Stimulated activated naive B cell treated with anti-CD40 and anti-IgM and Interleukin-4, amounts not matched to agents 10 μg/mL and 1 μg/mL and 100 μg/mL, for 72 hours (primary cell): ENCODE data around the gene PSMA7.

Source experiments
- ATAC-seq, 2 donors: fragments of 150-1000 bp; cut with Tn5 transposase; replicated peaks; 2 replicates each; pipeline ENCODE4 v1.10.0; 2021; ENCODE audit warnings: moderate library complexity in 1 of 2
- DNase-seq: peaks from one replicate; pipeline ENCODE4 v3.0.0; 2021
- H3K27ac Mint-ChIP-seq: one replicate; pipeline ENCODE4 v1.8.0; 2022; ENCODE audit warnings: mild to moderate bottlenecking, mixed read lengths
- H3K27me3 Mint-ChIP-seq, 2 donors: one replicate each; pipeline ENCODE4 v1.8.0; 2022; ENCODE audit warnings: mixed read lengths in 2 of 2
- H3K36me3 Mint-ChIP-seq, 2 donors: one replicate each; pipeline ENCODE4 v1.8.0; 2022; ENCODE audit warnings: mixed read lengths in 2 of 2, mild to moderate bottlenecking in 1 of 2
- H3K4me1 Mint-ChIP-seq, 2 donors: one replicate each; pipeline ENCODE4 v1.8.0; 2022; ENCODE audit warnings: mixed read lengths in 2 of 2, mild to moderate bottlenecking in 1 of 2
- H3K4me3 Mint-ChIP-seq, 2 donors: one replicate each; pipeline ENCODE4 v1.8.0; 2022; ENCODE audit warnings: mild to moderate bottlenecking in 2 of 2, mixed read lengths in 2 of 2, moderate library complexity in 1 of 2
- H3K9me3 Mint-ChIP-seq, 2 donors: one replicate each; pipeline ENCODE4 v1.8.0; 2022; ENCODE audit warnings: mixed read lengths in 2 of 2, mild to moderate bottlenecking in 1 of 2

The PSMA7 gene

GRCh38 chr20:62177307-62177706 is 34.1 kb upstream of the PSMA7 start:
- Mint-ChIP-seq H3K4me3 (no peak overlapping the region), H3K27me3 (no peaks in the 10 kb centered on the region), H3K27ac (no peak overlapping the region), H3K36me3 (peaks cover 21 to 36% of the 10 kb centered on the region in 2 donors), H3K9me3 (no peaks in the 10 kb centered on the region), H3K4me1 (peaks cover 4 to 7% of the 10 kb centered on the region in 2 donors)
- ATAC-seq (no peak), DNase-seq (no peak)

DNA sequence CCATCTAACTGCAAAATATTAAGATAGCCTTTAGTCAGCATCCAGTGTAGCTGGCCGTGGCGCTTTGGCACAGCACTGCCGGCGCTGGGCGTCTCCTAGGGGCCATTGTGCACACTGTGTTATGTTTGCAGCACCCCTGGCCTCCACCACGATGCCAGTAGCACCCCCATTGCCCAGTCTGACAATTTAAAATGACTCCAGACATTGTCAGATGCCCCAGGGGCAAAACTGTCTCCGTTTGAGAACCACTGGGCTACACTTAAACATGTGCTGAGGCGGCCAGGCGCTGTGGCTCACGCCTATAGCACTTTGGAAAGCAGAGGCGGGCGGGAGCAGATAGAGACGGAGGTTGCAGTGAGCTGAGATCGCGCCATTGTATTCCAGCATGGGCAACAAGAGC is 33.7 kb upstream of the PSMA7 start:
- ATAC-seq: no peak
- Mint-ChIP-seq H3K27ac (no peak overlapping the region), H3K4me1 (peaks cover 3% of the 10 kb centered on the region in 2 donors), H3K9me3 (no peaks in the 10 kb centered on the region), H3K27me3 (no peaks in the 10 kb centered on the region), H3K4me3 (no peak overlapping the region), H3K36me3 (peaks cover 21 to 36% of the 10 kb centered on the region in 2 donors)
- no peak for DNase-seq

DNA sequence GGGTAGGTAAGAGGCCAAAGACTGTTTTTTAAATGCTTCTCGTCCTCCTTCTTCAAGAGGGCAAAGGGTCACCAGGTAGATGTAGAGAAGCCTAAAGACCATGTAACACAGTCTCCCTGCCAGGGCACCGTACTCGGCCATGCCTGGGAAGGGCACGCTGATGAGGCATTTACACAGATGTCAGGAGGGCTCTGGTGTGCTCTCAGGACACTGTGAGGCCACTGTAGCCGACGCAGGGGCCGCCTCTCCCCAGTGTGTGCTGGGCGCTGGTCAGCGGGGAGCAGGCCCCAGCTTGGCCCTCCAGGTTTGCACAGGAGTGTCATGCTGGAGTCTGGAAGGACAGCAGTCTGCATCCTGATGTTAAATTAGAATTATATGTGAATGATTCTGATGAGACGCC is 32.5 kb upstream of the PSMA7 start:
- peaks cover 21 to 36% of the 10 kb centered on the region in 2 donors for H3K36me3 Mint-ChIP-seq
- H3K4me3 Mint-ChIP-seq: no peak overlapping the region
- no peaks in the 10 kb centered on the region for H3K9me3 Mint-ChIP-seq
- ATAC-seq (no peak), DNase-seq (no peak)
- H3K27me3 Mint-ChIP-seq: no peaks in the 10 kb centered on the region
- H3K27ac Mint-ChIP-seq: peak overlapping the region; percentile 77
- H3K4me1 Mint-ChIP-seq: no peaks in the 10 kb centered on the region

DNA sequence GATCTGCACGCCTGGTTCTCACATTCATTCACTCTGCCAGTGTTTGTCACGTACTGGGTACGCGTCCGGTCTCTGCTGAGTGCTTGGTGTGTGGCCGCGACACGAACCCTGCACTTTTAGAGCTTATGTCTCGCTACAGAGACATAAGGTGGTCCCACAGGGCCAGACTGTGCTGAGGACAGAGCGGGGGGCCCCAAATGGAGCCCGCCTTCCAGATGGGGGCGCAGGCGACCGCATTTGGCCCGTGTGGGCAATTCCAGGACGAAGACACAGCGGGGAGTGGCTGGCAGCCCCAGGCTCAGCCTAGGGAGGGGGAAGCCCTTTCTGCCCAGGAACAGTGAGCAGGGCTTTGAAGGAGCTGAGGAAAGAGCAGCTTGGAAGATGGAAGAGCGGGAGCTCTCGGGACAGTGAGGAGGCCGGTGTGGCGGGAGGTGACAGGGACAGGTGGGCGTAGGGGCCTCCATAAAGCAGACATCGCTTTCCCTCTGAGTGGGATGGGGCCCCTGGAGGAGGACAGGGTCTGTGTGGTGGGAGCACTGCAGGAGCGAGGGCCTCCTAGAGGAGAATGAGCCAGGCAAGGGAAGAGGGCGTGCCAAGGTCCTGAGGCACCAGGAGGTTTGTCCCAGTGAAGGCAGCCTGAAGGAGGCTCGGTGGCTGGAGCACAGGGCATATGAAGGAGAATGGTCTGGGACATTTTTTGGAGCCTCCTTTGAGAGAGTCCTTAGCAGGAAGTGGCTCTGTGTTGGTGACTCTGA is 31.9 kb upstream of the PSMA7 start:
- Mint-ChIP-seq H3K4me3 (no peak overlapping the region), H3K27me3 (no peaks in the 10 kb centered on the region), H3K4me1 (no peaks in the 10 kb centered on the region), H3K27ac (peak overlapping the region; percentile 77), H3K9me3 (no peaks in the 10 kb centered on the region), H3K36me3 (peaks cover 21 to 36% of the 10 kb centered on the region in 2 donors)
- ATAC-seq (no peak), DNase-seq (no peak)

- H3K27me3 Mint-ChIP-seq: no peaks in the 10 kb centered on the region
- H3K4me1 Mint-ChIP-seq: no peaks in the 10 kb centered on the region
- DNase-seq (no peak), ATAC-seq (no peak)
- peaks cover 26 to 41% of the 10 kb centered on the region in 2 donors for H3K36me3 Mint-ChIP-seq
- H3K27ac Mint-ChIP-seq: no peak overlapping the region
- no peak overlapping the region for H3K4me3 Mint-ChIP-seq
- H3K9me3 Mint-ChIP-seq: no peaks in the 10 kb centered on the region
Observed at GRCh38 chr20:62174021-62174804, 31.0 kb upstream of the PSMA7 start.

- Mint-ChIP-seq H3K4me1 (no peaks in the 10 kb centered on the region), H3K4me3 (no peak overlapping the region), H3K27ac (peak overlapping the region; percentile 31), H3K36me3 (peaks cover 32 to 49% of the 10 kb centered on the region in 2 donors), H3K27me3 (no peaks in the 10 kb centered on the region), H3K9me3 (no peaks in the 10 kb centered on the region)
- no peak for ATAC-seq
- DNase-seq: no peak
Observed at GRCh38 chr20:62172666-62173065, 29.5 kb upstream of the PSMA7 start.

DNA sequence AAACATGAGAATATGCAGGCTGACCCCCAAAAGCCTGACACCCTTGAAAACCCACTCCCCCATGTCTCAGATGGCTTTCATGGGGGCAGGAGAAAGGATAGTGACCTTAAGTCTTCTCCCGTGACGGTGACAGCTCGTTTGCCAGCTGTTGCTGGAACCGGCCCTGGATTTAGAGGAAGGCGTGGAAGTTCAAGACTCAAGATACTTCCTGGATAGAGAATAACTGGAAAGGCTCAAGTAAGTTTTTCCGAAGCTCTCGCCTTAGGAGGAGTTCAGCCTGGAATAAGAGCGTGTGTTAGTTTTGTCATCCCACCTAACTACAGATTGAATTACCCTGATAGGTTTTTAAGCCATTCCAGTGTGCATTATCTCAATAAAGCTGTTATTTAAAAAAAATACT is 28.1 kb upstream of the PSMA7 start:
- H3K36me3 Mint-ChIP-seq: peaks cover 32 to 46% of the 10 kb centered on the region in 2 donors

DNA sequence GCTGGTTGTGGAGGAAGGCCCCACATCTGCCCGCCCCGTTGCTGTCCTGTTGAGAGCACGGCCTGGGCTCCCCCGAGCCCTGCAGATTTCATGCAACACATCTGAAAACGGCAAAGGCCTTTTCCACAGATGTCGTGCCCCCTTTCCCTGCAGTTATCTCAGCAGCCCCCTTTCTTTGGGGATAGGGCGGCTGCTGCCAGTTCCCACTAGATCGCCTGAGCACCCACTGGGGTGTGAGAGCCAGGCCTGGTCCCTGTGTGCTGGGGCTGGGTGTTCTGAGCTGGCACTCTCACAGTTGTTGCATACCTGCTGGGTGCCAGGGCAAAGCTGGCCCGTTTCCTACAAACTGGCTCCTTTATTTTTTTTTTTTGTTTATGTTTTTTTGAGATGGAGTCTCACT is 27.3 kb upstream of the PSMA7 start:
- DNase-seq (no peak), ATAC-seq (no peak)
- Mint-ChIP-seq H3K36me3 (peaks cover 35 to 47% of the 10 kb centered on the region in 2 donors), H3K4me1 (no peaks in the 10 kb centered on the region), H3K27ac (no peak overlapping the region), H3K27me3 (no peaks in the 10 kb centered on the region), H3K9me3 (no peaks in the 10 kb centered on the region), H3K4me3 (no peak overlapping the region)

More for the DNA sequence above, 28.1 kb upstream of the PSMA7 start:
- H3K27ac Mint-ChIP-seq: no peak overlapping the region
- ATAC-seq (no peak), DNase-seq (no peak)
- H3K9me3 Mint-ChIP-seq: no peaks in the 10 kb centered on the region
- H3K4me3 Mint-ChIP-seq: no peak overlapping the region
- no peaks in the 10 kb centered on the region for H3K4me1 Mint-ChIP-seq
- no peaks in the 10 kb centered on the region for H3K27me3 Mint-ChIP-seq

DNA sequence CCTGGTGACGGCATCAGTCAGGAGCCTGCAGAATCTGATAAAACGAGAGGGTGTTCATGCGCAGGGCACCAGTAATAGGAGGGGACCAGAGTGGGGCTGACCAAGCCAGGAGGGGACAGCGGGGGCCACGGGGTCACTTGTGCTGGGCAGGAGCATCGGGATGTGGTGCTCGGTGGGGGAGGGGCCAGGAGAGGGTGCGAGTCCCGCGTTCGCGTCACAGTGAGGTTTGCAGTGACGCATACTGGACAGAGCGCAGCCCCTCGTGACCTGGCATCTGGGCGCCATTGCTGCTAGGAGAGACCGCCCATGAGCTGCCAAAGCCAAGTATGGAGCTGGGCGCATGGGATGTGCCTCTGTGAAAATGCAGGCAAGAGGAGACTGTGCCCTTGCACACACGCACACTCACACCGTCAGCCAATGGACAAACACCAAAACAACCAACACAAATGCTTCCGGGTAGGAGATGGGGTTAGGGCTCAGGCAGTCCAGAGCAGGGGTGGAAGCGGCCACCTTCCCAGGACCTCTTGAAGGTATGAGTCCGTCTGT is 25.8 kb upstream of the PSMA7 start:
- no peak for DNase-seq
- no peak for ATAC-seq
- Mint-ChIP-seq H3K4me1 (no peaks in the 10 kb centered on the region), H3K36me3 (peaks cover 37 to 45% of the 10 kb centered on the region in 2 donors), H3K4me3 (no peak overlapping the region), H3K27me3 (no peaks in the 10 kb centered on the region), H3K9me3 (no peaks in the 10 kb centered on the region), H3K27ac (no peak overlapping the region)

GRCh38 chr20:62168061-62168460 is 24.9 kb upstream of the PSMA7 start:
- no peaks in the 10 kb centered on the region for H3K9me3 Mint-ChIP-seq
- H3K4me3 Mint-ChIP-seq: no peak overlapping the region
- H3K36me3 Mint-ChIP-seq: peaks cover 40 to 50% of the 10 kb centered on the region in 2 donors
- DNase-seq (no peak), ATAC-seq (no peak)
- H3K27ac Mint-ChIP-seq: no peak overlapping the region
- no peaks in the 10 kb centered on the region for H3K27me3 Mint-ChIP-seq
- no peaks in the 10 kb centered on the region for H3K4me1 Mint-ChIP-seq

DNA sequence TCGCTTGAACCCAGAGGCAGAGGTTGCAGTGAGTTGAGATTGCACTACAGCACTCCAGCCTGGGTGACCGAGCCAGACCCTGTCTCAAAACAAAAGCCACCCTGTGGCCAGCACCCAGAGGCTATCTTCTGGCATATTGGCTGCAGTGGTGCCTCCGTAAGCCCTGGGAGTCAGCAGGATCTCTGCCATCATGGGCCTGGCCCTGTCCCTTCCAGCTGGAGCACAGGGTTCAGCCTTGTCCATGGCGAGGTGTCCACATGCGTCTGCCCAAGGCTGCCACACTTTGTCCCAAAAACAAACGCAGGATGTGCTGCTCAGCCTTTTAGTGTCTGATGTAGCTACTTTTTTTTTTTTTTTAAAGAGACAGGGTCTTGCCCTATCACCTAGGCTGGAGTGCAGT is 24.3 kb upstream of the PSMA7 start:
- no peaks in the 10 kb centered on the region for H3K4me1 Mint-ChIP-seq

DNA sequence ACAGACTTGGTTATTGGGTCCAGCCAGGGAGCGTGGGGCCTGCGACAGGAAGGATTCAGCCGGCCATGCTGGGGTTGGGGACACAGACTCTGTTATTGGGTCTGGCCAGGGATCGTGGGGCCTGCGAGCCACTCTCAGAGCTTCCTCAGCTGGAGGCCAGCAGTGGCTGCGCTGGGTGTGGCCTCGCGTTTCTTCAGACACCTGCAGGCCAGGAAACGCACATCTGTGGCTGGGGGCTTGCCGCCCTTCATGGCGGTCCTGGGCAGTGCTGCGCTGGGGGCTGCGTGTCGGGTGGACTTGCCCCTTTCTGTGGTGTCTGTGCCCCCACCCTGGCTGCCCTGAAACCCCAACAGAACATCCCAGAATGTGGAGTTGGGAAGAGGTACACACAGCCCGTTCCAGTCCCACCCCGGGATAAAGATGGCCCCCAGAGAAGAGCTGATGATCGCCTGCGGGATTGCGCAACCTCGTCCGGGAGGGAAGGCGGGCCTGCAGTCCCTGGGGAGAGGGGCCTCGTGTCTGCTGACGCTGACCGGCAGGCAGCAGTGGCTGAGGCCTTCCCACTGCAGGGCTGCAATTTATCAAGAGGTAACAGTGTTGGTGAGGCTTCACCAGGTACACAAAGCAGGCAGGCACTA is 22.7 kb upstream of the PSMA7 start:
- ATAC-seq: no peak
- H3K36me3 Mint-ChIP-seq: peaks cover 43 to 58% of the 10 kb centered on the region in 2 donors

More for the DNA sequence above, 24.3 kb upstream of the PSMA7 start:
- H3K27me3 Mint-ChIP-seq: no peaks in the 10 kb centered on the region
- DNase-seq (no peak), ATAC-seq (no peak)
- no peak overlapping the region for H3K4me3 Mint-ChIP-seq
- H3K36me3 Mint-ChIP-seq: peaks cover 43 to 52% of the 10 kb centered on the region in 2 donors
- no peaks in the 10 kb centered on the region for H3K9me3 Mint-ChIP-seq
- H3K27ac Mint-ChIP-seq: no peak overlapping the region

DNA sequence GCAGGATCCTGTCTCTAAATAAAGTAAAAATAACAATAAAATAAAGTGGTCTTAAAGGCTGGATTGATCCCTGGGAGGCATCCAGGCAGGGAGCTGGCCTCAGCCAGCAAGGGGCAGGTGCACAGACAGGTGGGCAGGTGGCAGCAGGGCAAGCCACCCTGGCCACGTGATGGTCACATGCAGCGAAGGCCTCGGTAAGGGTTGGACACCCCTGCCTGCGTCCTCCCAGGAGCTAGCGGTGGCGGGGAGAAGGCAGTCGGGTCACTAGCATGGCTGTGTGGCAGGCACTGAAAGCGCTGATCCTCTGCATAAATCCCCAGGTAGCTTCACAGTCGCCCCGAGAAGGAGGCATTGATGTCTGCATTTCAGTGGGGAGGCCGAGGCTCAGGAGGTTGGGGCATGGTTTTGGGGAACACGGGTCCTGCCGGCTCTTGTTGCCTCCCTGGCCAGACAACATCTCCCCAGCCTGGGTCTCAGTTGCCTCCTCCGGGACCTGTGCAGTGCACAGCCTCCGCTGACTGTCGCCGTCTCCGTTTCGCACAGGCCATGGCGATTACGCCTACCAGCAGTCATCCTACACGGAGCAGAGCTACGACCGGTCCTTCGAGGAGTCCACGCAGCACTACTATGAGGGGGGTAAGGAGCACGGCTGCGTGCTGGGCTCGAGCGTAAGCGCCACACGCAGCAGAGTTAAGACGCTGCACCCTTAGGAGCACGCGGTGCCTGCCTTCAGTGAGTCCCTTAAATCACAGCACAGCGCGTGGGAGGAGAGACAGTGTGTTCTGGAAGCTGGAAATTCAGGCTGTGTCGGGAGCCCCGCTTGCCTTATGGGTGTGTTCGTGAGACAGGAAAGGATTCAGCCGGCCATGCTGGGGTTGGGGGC is 21.9 kb upstream of the PSMA7 start:
- Mint-ChIP-seq H3K4me3 (no peak overlapping the region), H3K27me3 (no peaks in the 10 kb centered on the region), H3K4me1 (peaks cover 0 to 3% of the 10 kb centered on the region in 2 donors), H3K36me3 (peaks cover 43 to 64% of the 10 kb centered on the region in 2 donors), H3K9me3 (no peaks in the 10 kb centered on the region), H3K27ac (no peak overlapping the region)
- no peak for DNase-seq
- no peak for ATAC-seq

More for the DNA sequence above, 22.7 kb upstream of the PSMA7 start:
- H3K27me3 Mint-ChIP-seq: no peaks in the 10 kb centered on the region
- no peaks in the 10 kb centered on the region for H3K4me1 Mint-ChIP-seq
- no peak overlapping the region for H3K4me3 Mint-ChIP-seq
- H3K27ac Mint-ChIP-seq: no peak overlapping the region
- no peaks in the 10 kb centered on the region for H3K9me3 Mint-ChIP-seq
- DNase-seq: no peak
